ENCODE data around the gene MAN2A1. TPM values are rescaled to one million over a fixed set of nuclear protein-coding genes. Genes with fewer than 3 reads are reported as not detected.

MAN2A1 gene
- polyA plus RNA-seq, 3 donors, result 17.0 to 23.0 (median 20.1) TPM

GRCh38 chr5:109826426-109826825 lies 136.7 kb downstream of the MAN2A1 start:
- Mint-ChIP-seq H3K9me3 (peaks cover 0 to 3% (median 0%) of the 10 kb centered on the region in 7 donors), H3K4me3 (no peak overlapping the region), H3K27ac (no peak overlapping the region), H3K4me1 (no peaks in the 10 kb centered on the region), H3K27me3 (ENCODE audit: low read depth in 3 of 3) (no peaks in the 10 kb centered on the region), H3K36me3 (peaks cover 71 to 74% of the 10 kb centered on the region in 2 donors)
- Histone ChIP-seq H3K9ac (ENCODE audit: insufficient read depth, low read length, poor library complexity, severe bottlenecking) (no peak overlapping the region), H4K20me1 (ENCODE audit: insufficient read depth, low read length) (no peaks in the 10 kb centered on the region), H3K4me1 (ENCODE audit: control insufficient read depth in 1 of 2, insufficient read depth in 2 of 2, low read length in 2 of 2) (no peaks in the 10 kb centered on the region), H3K4me2 (replicated peaks; ENCODE audit: extremely low read depth, low read length, poor library complexity, severe bottlenecking) (no peak overlapping the region), H3K9me3 (replicated peaks in 1 of 2; ENCODE audit: control insufficient read depth in 1 of 2, insufficient read depth in 1 of 2, low read length in 2 of 2) (no peaks in the 10 kb centered on the region), H3K4me3 (replicated peaks in 1 of 3; ENCODE audit: low read depth in 2 of 3, low read length in 3 of 3) (no peak overlapping the region), H3K79me2 (ENCODE audit: insufficient read depth, low read length) (no peaks in the 10 kb centered on the region), H3K36me3 (replicated peaks in 1 of 2; ENCODE audit: control insufficient read depth in 1 of 2, insufficient read depth in 2 of 2, low read length in 2 of 2) (peaks cover 36 to 99% of the 10 kb centered on the region in 2 donors), H3K27ac (ENCODE audit: low read depth in 1 of 2, low read length in 2 of 2) (no peak overlapping the region), H3K27me3 (ENCODE audit: control insufficient read depth in 2 of 2, insufficient read depth in 2 of 2, low read length in 2 of 2) (no peaks in the 10 kb centered on the region), H2AFZ (ENCODE audit: insufficient read depth, low read depth, low read length, poor library complexity, severe bottlenecking) (no peak overlapping the region)
- intact Hi-C loops (cut with micrococcal nuclease), result no loop called here
- DNase-seq, result no peak
- 100% methylated on average over 2 of the region's 6 CpGs for WGBS (ENCODE audit: insufficient coverage)
- TF ChIP-seq CTCF (IDR thresholded peaks at IDR 0.05), result no peak

- Mint-ChIP-seq H3K9me3 (peaks cover 0 to 7% (median 3%) of the 10 kb centered on the region in 7 donors), H3K36me3 (peaks cover 65 to 67% of the 10 kb centered on the region in 2 donors), H3K4me1 (no peaks in the 10 kb centered on the region), H3K27ac (no peak overlapping the region), H3K27me3 (ENCODE audit: low read depth in 3 of 3) (no peaks in the 10 kb centered on the region), H3K4me3 (no peak overlapping the region)
- no peaks in the 10 kb centered on the region for H3K4me1 ChIP-seq (ENCODE audit: control insufficient read depth in 1 of 2, insufficient read depth in 2 of 2, low read length in 2 of 2)
- H3K36me3 ChIP-seq (replicated peaks in 1 of 2; ENCODE audit: control insufficient read depth in 1 of 2, insufficient read depth in 2 of 2, low read length in 2 of 2), result peaks cover 26 to 81% of the 10 kb centered on the region in 2 donors
- no peaks in the 10 kb centered on the region for H4K20me1 ChIP-seq (ENCODE audit: insufficient read depth, low read length)
- H3K9me3 ChIP-seq (replicated peaks in 1 of 2; ENCODE audit: control insufficient read depth in 1 of 2, insufficient read depth in 1 of 2, low read length in 2 of 2), result no peaks in the 10 kb centered on the region
- H3K9ac ChIP-seq (ENCODE audit: insufficient read depth, low read length, poor library complexity, severe bottlenecking), result no peak overlapping the region
- no peak overlapping the region for H3K4me2 ChIP-seq (replicated peaks; ENCODE audit: extremely low read depth, low read length, poor library complexity, severe bottlenecking)
- H3K4me3 ChIP-seq (replicated peaks in 1 of 3; ENCODE audit: low read depth in 2 of 3, low read length in 3 of 3), result no peak overlapping the region
- no peak for TF ChIP-seq CTCF (IDR thresholded peaks at IDR 0.05)
- intact Hi-C loops (cut with micrococcal nuclease), result no loop called here
- no peak overlapping the region for H3K27ac ChIP-seq (ENCODE audit: low read depth in 1 of 2, low read length in 2 of 2)
- no peaks in the 10 kb centered on the region for H3K79me2 ChIP-seq (ENCODE audit: insufficient read depth, low read length)
- DNase-seq, result no peak
- H3K27me3 ChIP-seq (ENCODE audit: control insufficient read depth in 2 of 2, insufficient read depth in 2 of 2, low read length in 2 of 2), result no peaks in the 10 kb centered on the region
- no peak overlapping the region for H2AFZ ChIP-seq (ENCODE audit: insufficient read depth, low read depth, low read length, poor library complexity, severe bottlenecking)
Measured at GRCh38 chr5:109829331-109829730, 139.6 kb downstream of the MAN2A1 start.
